ENCODE measurements around the gene OR4D1.

Gene OR4D1

DNA sequence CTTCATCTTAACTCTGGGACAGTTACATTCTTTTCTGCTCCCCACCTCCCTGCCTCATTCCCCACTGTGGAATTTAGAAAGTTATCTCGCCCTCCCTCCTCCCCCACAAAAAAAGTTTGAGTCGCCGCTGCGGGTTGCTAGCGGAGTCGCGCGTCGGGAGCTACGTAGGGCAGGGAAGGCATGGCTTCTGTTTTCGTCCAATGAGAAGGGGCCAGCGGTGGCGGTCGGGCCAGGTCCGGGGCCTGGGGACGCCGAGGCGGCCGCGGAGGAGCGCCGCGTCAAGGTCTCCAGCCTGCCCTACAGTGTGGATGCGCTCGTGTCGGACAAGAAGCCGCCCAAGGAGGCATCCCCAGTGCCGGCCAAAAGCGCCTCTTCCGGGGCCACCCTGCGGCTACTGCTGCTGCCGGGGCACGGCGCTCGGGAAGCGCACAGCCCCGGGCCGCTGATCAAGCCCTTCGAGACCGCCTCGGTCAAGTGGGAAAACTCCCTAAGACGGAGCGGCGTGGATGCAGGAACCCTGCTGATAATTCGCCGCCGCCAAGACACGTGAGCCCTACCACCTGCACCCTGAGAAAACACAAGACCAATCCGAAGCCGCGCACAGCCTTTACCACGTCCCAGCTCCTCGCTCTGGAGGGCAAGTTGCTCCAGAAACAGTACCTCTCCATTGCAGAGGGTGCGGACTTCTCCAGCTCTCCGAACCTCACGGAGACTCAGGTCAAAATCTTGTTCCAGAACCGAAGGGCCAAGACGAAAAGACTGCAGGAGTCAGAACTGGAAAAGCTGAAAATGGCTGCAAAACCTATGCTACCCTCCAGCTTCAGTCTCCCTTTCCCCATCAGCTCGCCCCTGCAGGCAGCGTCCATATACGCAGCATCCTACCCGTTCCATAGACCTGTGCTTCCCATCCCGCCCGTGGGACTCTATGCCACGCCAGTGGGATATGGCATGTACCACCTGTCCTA is 8.9 kb downstream of the OR4D1 start:
- no peak for DNase-seq

DNA sequence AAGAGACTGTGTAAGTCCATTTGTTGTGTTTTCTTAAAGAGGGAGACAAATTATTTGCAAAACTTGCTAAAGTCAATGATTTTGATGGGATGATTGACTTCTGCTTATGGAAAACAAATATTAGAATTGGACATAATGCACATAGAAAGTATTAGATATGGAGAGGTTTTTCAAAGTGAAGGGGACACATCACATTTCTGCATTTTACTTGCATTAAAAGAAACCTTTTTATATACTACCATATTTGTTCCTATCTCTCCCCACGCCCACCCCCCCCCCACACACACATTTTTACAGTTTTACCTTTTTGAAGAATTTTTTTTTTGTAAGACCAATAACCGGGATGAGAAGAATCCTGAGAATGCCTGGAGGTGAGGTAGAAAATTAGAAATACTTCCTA is 10.0 kb downstream of the OR4D1 start:
- no peak for DNase-seq

DNA sequence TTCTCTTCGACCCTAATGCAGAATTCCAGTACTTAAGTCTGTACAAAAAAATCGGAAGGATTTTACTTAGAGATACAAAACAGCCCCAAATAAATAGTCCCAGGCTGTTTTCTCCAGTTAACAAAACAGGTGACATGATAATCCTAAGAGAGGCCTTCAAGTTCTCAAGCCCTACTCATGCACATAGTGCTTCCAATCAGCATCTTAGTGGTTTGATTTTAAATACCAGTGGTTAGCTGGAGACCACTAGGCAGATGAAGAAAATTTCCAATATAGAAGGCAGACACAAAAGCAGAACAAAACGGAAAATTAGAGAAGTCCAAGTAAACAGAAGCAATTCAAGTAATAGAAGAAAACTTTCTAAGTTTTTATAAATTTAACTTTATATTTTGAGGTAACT is 13.4 kb downstream of the OR4D1 start:
- DNase-seq: no peak

DNA sequence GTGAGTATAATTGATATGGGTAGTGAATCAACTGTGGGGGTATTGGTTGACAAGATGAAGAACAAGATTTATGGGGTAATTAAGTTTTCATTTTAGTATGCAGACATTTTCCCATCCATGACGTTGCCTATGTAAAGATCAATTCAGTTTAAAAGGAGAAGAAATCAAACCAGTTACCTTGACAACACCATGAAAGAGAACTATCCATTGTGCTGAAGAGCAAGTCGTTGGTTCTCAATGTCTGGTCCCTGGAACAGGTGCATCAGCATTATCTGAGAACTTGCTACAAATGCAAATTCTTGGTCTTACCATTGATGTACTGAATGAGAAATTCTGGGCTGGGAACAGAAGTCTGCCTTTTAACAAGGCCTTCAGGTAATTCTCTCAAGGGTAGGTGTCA is 17.8 kb downstream of the OR4D1 start:
- DNase-seq: no peak

DNA sequence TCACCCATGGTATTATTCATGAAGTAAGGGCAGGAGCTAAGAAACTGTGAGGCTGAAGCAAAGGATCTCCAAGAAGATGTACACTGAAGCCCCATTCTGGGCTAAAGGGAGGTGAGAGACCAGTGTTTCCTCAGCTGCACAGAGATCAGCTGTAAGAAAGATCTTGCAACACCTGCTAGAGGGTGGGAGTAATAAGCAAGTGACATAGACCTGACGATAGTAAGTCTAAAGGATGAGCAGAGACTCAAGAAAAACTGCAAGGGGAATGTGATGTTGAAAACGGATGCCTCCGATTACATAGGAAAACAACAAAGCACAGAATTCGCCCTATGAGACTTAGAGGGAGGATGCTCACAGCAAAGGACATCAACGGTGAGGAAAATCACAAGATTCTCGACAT is 18.5 kb downstream of the OR4D1 start, which contains the start of gene OR4D2:
TSS of gene OR4D2 (plus strand) at position 301 of the 400 bp plus-strand sequence. CDS start 2,674 bp downstream, outside the sequence.
- no peak for DNase-seq

DNA sequence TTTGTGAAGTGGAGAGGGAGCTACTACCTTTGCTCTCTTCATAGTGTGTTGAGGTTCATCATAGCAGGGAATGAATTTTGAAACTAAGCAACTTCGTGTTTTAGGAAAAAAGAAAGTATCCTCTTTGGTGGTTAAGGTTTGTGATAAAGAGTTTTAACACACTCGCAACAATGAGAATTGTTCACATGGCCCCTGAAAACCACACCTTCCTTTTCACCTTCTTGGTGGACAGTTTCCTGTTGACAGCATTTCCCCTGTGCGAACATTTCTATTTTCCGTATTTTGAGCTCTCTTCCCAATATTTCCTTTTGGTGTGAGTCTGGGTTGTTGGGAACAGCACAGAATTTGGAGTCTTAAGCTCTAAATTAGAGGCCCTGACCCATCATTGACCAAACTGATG is 22.4 kb downstream of the OR4D1 start:
- no peak for DNase-seq

DNA sequence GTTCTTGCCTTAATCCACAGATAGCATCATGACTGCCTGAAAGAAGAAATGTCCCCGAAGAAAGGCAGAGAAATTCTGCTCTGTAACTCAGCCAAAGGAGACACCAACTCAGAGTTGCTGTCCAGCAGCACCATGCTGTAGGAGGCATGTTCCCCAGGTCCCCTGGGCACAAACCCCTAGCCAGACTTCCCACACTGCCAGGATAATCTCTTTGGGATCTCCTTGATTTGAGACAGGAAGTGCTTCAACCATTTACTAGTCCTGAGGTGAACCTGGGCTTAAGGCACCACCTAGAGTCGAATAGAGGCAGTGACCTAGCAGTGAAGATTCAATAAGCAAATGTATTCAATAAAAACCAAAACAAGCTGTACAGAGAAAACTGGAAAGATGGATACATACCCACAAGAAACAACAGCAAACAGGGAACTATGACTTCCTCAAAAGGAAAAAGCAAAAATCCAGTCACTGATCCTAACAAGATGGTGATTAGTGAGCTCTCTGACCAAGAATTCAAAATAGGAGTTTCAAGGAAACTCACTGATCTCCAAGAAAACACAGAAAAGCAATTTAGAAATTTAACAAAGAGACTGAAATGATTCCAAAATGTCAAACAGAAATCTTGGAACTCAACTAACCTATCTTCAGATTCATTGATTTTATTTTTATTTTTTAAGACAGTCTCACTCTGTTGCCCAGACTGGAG is 24.3 kb downstream of the OR4D1 start:
- peak in 1 of 2 experiments; percentile 40 for DNase-seq

DNA sequence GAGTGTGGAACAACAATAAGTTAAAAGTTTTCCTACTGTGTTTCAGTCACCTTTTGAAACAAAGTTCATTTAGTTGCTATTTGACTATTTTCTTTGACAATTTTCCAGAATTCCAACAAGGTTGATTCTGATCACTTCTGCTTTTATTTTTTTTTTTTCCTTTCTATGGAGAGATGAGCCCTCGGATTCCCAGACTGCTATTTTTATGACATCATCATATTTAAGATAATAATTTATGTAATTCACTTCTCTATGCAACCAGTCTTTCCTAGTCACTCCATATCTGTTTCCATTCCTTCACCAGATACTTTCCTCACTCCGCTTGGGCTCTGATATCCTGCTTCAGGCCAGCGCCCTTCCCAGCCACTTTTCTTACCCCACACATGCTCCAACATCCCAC is 26.7 kb downstream of the OR4D1 start:
- DNase-seq: no peak

DNA sequence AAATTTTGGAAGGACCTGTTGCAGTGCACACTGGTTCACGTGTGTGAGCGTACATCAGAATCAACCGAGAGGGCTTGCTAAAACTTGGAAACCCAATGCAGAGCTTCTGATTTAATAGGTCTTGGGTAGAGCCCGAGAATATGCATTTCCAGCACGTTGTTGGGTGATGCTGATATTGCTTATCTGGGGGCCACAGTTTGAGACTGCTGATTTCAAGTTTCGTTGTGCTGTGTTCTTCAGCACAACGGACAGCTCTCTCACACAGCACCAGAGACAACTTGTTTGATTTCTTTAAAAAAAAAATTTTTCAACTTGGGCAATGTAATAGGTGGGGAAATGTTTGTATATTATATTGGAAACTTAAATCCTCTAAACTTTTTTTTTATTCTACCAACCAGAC is 28.0 kb downstream of the OR4D1 start:
- DNase-seq: no peak

DNA sequence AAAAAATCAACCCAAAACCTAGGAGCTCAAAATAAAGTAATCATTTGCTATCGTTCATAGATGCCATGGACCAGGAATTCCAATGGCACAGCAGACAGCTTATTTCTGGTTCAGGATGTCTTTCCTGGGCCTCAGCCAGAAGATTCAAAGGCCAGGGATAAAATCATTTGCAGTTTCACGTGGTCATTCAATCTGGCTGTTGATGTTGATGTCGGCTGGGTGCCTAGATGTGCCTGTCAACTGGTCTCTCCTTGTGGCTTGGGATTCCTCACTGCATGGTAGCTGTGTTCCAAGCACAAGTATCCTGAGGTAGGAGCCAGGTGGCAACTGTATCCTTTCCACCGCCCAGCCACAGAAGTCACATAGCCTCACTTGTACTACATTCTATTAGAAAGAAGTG is 33.6 kb downstream of the OR4D1 start:
- no peak for DNase-seq

DNA sequence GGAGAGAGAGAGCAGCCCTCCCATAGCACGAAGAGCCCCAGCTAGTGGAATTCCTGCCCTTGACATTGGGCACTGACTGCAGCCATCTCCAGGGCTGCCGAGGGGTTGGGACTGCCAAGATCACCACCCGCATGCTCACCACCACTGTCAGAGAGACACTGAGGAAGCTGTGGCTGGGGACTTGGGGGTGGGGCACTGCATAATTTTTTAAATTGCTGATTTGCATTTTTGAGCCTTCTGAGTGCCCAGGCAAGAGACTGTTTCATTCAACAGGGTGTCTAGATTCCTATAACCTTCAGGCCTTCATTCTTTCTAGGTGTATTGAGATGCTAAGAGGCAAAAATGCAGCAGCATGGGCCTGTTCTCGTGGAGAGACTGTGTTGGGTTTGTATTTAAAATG is 35.3 kb downstream of the OR4D1 start:
- no peak for DNase-seq

DNA sequence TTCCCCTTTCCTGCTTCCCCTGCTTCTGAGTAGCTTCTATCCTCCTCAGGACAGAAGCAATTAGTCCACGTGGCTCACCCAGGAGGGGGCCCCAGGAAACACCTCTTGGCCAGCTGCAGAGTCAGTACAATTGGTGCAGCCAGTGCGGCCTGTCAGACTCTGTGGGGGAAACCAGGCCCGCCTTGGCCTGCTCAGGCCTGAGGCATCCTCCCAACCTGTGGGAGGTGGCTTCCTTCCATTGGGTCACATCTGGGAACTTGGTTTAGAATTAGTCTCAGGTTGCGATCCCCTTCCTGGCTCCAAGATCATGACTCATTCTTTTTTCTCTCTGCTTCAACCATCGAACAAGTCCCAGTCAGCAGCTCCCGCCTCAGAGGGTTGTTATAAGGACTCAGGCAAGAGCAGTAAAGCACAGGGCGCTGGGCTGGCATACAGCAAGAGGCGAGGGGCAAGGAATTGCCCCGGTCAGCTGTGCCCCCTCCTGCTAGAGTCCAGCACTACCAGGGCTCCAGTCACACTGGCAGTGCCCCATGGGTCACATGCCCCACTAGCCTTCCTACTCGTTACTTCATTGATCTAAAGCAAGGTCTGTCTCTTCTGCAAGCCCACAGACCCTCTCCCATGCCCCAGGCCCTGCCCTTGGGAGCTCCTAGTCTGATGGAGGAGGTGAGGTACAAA is 36.3 kb downstream of the OR4D1 start:
- no peak for DNase-seq

DNA sequence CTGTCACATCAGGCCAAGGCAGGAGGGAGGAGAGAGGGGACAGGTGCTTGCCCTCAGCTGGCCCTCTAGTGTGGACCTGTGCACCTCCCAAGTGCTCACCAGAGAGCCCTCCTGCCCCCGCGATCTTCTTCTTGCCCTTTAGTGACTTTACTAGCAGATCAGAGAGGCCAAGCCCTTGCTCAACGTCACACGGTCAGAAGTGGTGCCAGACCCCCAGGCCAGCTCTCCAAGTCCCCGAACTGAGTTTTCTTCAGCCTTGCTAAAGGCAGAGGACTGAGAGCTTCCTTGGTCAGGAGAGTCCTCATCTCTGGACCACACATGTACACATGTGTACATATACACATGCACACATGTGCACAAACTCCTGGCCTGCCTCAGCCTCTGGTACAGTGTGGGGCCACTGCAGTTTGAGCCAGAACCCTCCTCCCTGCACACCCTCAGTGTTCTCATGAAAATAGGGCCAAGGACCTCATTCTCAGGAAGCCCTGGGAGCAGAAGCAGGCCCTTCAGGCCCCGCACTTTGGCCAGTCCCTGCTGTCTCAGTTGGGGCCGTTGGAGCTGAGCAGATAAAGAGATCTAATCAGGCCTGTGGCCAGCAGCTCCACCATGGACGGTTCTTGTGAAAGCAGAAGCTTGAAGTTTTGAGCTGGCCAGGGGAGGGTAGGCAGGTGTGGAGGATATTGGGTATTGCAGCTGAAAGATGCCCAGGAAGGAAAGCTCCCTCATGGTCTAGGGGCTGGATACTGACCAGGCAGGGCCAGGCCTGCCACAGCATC is 37.0 kb downstream of the OR4D1 start:
- no peak for DNase-seq

DNA sequence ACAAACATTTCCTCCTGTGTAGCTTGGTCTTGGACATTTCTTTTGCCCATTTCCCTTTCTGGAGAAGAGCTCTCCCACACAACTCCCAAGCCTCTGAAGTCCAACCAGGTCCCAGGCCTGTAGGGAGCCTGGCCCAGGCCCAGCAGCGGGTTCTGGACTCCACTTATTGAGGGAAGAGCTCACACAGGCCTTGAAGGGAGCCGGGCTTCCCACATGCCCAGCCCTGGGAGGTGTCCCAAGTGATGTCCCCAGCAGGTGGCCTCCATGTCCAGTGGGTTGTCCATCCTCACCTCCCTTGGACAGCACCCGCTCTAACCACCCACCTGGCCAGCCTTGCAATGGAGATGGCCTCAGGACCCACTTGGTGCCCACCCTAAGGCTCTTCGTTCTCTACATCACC is 38.4 kb downstream of the OR4D1 start:
- no peak for DNase-seq

DNA sequence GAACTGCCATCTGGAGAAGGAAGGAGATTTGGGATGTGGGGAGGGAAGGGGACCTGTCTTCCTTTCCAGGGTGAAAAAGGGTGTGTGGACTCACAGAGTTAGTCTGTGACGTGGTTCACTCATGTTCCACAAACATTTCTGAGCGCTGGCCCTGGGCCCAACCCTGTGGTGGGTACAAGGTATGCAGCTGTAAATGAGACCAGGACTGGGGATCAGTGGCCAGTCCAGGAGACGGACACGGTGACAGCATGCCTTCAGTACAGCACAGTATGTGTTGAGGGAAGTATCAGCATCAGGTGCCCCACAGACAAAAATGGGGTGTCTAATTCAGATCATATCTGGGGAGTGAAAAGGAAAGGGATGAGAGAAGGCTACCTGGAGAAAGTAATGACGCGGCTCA is 38.9 kb downstream of the OR4D1 start:
- DNase-seq: no peak

DNA sequence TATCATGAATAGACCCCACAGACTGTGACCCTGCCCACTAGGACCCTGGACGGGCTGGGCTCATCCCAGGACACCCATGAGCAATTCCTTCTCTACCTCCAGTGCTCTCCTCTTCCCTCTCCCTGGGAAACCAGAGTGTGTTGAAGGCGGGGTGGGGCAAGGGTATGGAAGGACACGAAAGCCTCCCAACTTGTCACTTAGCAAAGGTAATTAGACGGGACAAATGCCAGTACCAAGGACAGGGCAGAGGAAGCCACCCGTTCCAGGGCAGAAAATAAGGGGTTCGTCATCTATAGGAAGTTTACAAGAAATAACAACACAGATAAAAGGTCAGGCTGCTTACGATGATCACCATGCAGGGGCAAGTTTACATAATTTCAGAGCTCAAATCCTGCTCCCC is 39.5 kb downstream of the OR4D1 start:
- no peak for DNase-seq

DNA sequence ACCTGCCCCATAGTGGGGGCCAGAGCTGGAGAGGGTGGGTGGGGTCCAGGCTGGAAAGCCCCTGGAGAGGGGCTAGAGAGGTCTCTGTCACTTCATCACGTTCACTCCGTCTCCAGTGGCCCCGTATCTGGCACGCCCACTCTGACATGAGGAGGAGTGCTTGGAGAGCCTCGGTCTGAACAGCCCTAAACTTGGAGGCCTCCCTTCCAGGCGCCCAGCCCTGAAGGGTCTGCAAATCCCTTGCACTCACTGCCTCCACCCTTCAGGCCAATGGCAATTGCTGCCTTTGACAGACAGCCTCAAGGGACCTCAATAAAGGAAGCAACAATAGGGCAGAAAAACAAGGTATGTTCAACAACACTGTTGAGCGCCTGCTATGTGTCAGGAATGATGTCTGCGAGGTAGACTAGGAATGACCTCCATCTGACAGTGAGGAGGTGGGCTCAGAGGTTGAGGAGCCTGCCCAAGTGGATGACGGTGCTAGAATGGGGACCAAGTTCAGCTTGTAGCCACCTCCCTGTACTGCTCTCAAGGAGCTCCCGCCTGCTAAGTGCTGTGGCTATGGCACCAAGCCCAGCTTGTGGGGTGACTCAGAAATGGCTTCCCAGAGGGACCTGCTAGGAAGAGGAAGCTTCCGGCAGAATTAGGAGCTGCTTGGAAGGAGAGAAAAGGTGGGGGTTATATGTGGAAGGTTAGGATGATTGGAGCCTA is 41.4 kb downstream of the OR4D1 start:
- DNase-seq: peak in 1 of 2 experiments; percentile 58

DNA sequence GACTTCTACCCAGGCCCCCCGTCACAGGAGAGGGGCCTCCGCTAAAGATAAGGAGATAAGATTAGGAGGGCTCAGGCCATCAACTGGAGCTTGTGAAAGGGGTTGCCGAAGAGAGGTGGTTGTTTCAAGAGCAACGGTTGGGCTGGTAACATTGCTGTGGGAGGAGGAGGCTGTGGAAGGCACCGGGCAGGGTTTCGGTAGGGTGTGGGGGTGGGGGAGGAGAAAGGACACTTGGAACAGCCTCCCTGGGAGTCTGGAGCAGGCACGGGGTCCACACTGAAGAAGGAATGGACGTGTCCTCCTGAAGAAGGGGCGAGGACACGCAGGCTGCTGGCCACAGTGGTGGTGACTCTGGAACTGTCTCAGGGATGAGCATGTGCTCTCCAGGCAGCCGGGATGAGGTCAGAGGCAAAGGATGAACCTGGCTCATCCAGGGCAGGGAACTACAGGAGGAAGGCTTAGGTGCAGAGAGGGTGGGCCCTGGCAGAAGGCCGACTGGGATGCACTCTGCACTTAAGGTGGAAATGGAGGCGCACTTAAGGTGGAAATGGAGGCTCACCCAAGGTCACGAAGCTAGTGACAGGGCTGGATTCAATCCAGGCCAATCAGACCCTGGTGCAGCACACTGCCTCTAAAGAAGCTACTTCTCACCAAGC is 43.2 kb downstream of the OR4D1 start:
- DNase-seq: no peak

DNA sequence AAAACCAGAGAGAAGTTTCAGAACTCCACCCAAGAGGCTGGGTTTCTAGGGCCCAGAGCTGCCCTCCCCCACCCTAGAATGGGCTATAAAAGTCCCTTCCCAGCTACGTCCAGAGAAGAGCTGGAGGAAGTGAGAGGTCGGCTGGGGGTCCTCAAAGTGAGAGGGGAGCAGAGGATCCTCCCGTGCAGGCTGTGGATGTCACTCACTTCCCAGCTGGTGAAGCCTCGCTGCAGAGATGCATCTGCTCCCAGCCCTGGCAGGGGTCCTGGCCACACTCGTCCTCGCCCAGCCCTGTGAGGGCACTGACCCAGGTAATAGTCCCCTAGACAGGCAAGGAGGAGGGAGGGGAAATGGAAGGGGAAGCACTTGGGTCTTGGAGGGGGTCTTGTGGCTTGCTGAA is 44.4 kb downstream of the OR4D1 start, which contains the start of gene EPX:
TSS of gene EPX (plus strand) at position 115 of the 400 bp plus-strand sequence. CDS start at position 236, 121 bp downstream.
- no peak for DNase-seq

DNA sequence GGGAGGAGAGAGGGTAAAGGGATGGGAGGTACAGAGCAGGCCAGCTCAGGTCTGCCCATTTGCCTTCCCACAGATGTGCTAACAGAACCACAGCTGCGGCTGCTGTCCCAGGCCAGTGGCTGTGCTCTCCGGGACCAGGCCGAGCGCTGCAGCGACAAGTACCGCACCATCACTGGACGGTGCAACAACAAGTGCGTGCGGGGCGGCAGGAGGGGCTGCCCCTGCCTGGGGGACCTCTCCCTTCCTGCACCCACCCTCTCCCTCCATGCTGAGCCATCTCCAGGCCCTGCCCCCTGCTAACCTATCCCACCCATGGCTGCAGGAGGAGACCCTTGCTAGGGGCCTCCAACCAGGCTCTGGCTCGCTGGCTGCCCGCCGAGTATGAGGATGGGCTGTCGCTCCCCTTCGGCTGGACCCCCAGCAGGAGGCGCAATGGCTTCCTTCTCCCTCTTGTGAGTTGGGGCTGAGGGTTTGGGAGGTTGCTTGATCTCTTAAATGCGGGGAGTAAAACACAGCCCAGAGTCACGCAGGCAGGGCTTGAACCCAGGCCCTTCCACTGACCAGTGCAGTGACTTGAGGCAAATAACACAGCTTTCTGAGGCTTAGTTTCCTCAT is 45.6 kb downstream of the OR4D1 start:
- no peak for DNase-seq

Data from NCI-H446 (cell line).